GM12878 (cell line): ENCODE results near the gene TRIM32. TPM values are rescaled to one million over a fixed set of nuclear protein-coding genes. Genes with fewer than 3 reads are reported as not detected.

Experiments used
- ATAC-seq: fragments of 200-7000 bp; cut with Tn5 transposase; 3 replicates; pipeline ENCODE4 v1.9.1; 2020; ENCODE audit warnings: mild to moderate bottlenecking, moderate library complexity
- BruUV-seq: library from RNA; stranded (reverse); fragments of 400-500 nt; replicated peaks from 2 replicates; lab custom pipeline; 2021; lab: Mats Ljungman, UMichigan
- CTCF ChIA-PET: fragments of 300-600 bp; sonication (Branson Sonifier 250); formaldehyde crosslinking; extraction: SDS; loops from one replicate; lab custom pipeline; 2021; ENCODE audit warnings: inconsistent platforms; lab: Yijun Ruan, JAX
- POLR2A ChIA-PET: fragments of 350-600 bp; formaldehyde crosslinking; extraction: SDS; loops from one replicate; lab custom pipeline; 2021; ENCODE audit warnings: inconsistent platforms; lab: Charles Lee
- RAD21 ChIA-PET: fragments of 300-600 bp; sonication (Branson Sonifier 250); formaldehyde crosslinking; loops from one replicate; lab custom pipeline; 2023; ENCODE audit warnings: antibody characterized with exemption; ENCODE audit not compliant: unreplicated experiment; lab: Charles Lee
- SMC1A ChIA-PET: fragments of 300-600 bp; sonication (Branson Sonifier 250); formaldehyde crosslinking; loops from one replicate; lab custom pipeline; 2023; ENCODE audit not compliant: unreplicated experiment, uncharacterized antibody; lab: Charles Lee
- DNase-seq: peaks from one replicate; pipeline ENCODE4 v3.0.0-alpha.2; 2011; ENCODE audit warnings: low read depth, low spot score
- FAIRE-seq: peaks from 3 replicates; lab custom pipeline; 2011; peaks lifted over from hg19 to GRCh38; lab: Jason Lieb, UNC
- H2AFZ ChIP-seq: 2 replicates; pipeline ENCODE4 v1.6.0; 2011; ENCODE audit warnings: low read depth, low read length, control low read depth; ENCODE audit not compliant: control insufficient read depth
- H3K27ac ChIP-seq: 2 replicates; pipeline ENCODE4 v1.5.1; 2011; ENCODE audit warnings: control low read depth; ENCODE audit not compliant: control insufficient read depth, insufficient read depth
- H3K27me3 ChIP-seq, 2 experiments: replicated peaks in 1 of 2; 2 replicates each; pipeline versions ENCODE4 v1.6.0 to v1.6.1; 2011; ENCODE audit warnings: low read length in 1 of 2; ENCODE audit not compliant: control insufficient read depth in 2 of 2, insufficient read depth in 2 of 2
- H3K36me3 ChIP-seq, 2 experiments: 2 replicates each; pipeline ENCODE4 v1.5.1; 2011; ENCODE audit warnings: low read length in 1 of 2; ENCODE audit not compliant: control insufficient read depth in 2 of 2, insufficient read depth in 2 of 2
- H3K4me1 ChIP-seq: 2 replicates; pipeline ENCODE4 v1.6.1; 2011; ENCODE audit warnings: mild to moderate bottlenecking, low read length, moderate library complexity, mixed read lengths; ENCODE audit not compliant: control insufficient read depth, insufficient read depth
- H3K4me2 ChIP-seq: 2 replicates; pipeline ENCODE4 v1.6.0; 2011; ENCODE audit warnings: control low read depth; ENCODE audit not compliant: control insufficient read depth, insufficient read depth
- H3K4me3 ChIP-seq: fragments of 200-600 bp; sonication (generic); 2 replicates; pipeline ENCODE4 v1.5.1; 2016
- H3K79me2 ChIP-seq: 2 replicates; pipeline ENCODE4 v1.6.0; 2011; ENCODE audit warnings: low read length; ENCODE audit not compliant: control insufficient read depth, insufficient read depth
- H3K9ac ChIP-seq: 2 replicates; pipeline ENCODE4 v1.8.0; 2011; ENCODE audit warnings: low read length, control low read depth, mixed read lengths; ENCODE audit not compliant: control insufficient read depth, insufficient read depth
- H3K9me3 ChIP-seq: replicated peaks from 3 replicates; pipeline ENCODE4 v1.5.1; 2011; ENCODE audit warnings: mild to moderate bottlenecking, low read length; ENCODE audit not compliant: control insufficient read depth, insufficient read depth
- H4K20me1 ChIP-seq: 2 replicates; pipeline ENCODE4 v1.6.0; 2011; ENCODE audit not compliant: control insufficient read depth, insufficient read depth
- ATF3 ChIP-seq: IDR thresholded peaks from 2 replicates; pipeline ENCODE4 v1.6.1; 2011; ENCODE audit warnings: low read depth, mild to moderate bottlenecking, low read length, moderate library complexity, borderline replicate concordance; ENCODE audit errors: extremely low read depth
- CTCF ChIP-seq, 3 experiments: IDR thresholded peaks in 2 of 3; conservative IDR thresholded peaks in 1 of 3; 2 replicates each; pipeline ENCODE4 v1.5.1; 2011; ENCODE audit warnings: low read depth in 3 of 3, low read length in 3 of 3, mild to moderate bottlenecking in 3 of 3, control low read depth in 2 of 3, moderate library complexity in 2 of 3, inconsistent platforms in 1 of 3, mixed read lengths in 1 of 3; ENCODE audit not compliant: control insufficient read depth in 2 of 3, insufficient read depth in 1 of 3; ENCODE audit errors: extremely low read depth in 1 of 3
- CUX1 ChIP-seq: IDR thresholded peaks from 2 replicates; pipeline ENCODE4 v1.6.1; 2012; ENCODE audit warnings: improper control_type of control experiment, low read depth, low read length; ENCODE audit not compliant: insufficient replicate concordance
- DPF2 ChIP-seq: fragments of 450-650 bp; IDR thresholded peaks from 2 replicates; pipeline ENCODE4 v1.6.1; 2017; ENCODE audit warnings: mild to moderate bottlenecking
- FOXM1 ChIP-seq: IDR thresholded peaks from 2 replicates; pipeline ENCODE4 v1.6.1; 2012; ENCODE audit warnings: low read depth, mild to moderate bottlenecking, inconsistent platforms, low read length, moderate library complexity
- HCFC1 ChIP-seq: fragments of 150-350 bp; IDR thresholded peaks from 2 replicates; pipeline ENCODE4 v1.6.1; 2014; ENCODE audit warnings: low read length
- LARP7 ChIP-seq: fragments of 450-650 bp; IDR thresholded peaks from 2 replicates; pipeline ENCODE4 v1.6.1; 2017; ENCODE audit warnings: mild to moderate bottlenecking
- MEF2A ChIP-seq: IDR thresholded peaks from 2 replicates; pipeline ENCODE4 v1.6.1; 2011; ENCODE audit warnings: low read depth, mild to moderate bottlenecking, low read length, moderate library complexity; ENCODE audit not compliant: insufficient read depth
- MYB ChIP-seq: fragments of 150-350 bp; IDR thresholded peaks from 2 replicates; pipeline ENCODE4 v1.6.1; 2014; ENCODE audit warnings: mild to moderate bottlenecking, low read depth, low read length, borderline replicate concordance
- NBN ChIP-seq: fragments of 450-650 bp; IDR thresholded peaks from 2 replicates; pipeline ENCODE4 v1.6.1; 2016
- NFYB ChIP-seq: IDR thresholded peaks from 2 replicates; pipeline ENCODE4 v1.6.1; 2011; ENCODE audit warnings: low read depth, mild to moderate bottlenecking, low read length, improper control_type of control experiment, moderate library complexity; ENCODE audit not compliant: insufficient read depth
- POLR2AphosphoS5 ChIP-seq: IDR thresholded peaks from 2 replicates; pipeline ENCODE4 v1.6.1; 2011; ENCODE audit warnings: mild to moderate bottlenecking, low read length, inconsistent platforms
- RBBP5 ChIP-seq: fragments of 200-600 bp; sonication (generic); conservative IDR thresholded peaks from 2 replicates; pipeline ENCODE4 v1.6.1; 2016
- RELA ChIP-seq: fragments of 450-650 bp; IDR thresholded peaks from 2 replicates; pipeline ENCODE4 v1.8.0; 2014; ENCODE audit warnings: borderline replicate concordance; ENCODE audit not compliant: partially characterized antibody
- RELB ChIP-seq: fragments of 450-650 bp; IDR thresholded peaks from 2 replicates; pipeline ENCODE4 v1.6.1; 2017; ENCODE audit warnings: low read depth, mild to moderate bottlenecking, moderate library complexity
- TAF1 ChIP-seq: IDR thresholded peaks from 2 replicates; pipeline ENCODE4 v1.6.1; 2011; ENCODE audit warnings: mild to moderate bottlenecking, low read depth, low read length, borderline replicate concordance
- ZSCAN29 ChIP-seq: fragments of 450-650 bp; IDR thresholded peaks from 2 replicates; pipeline ENCODE4 v1.6.1; 2017; ENCODE audit warnings: mild to moderate bottlenecking, moderate library complexity
- WGBS: methylation state at CpG from one replicate; pipeline ENCODE4 v1.1.6; 2016; ENCODE audit warnings: low lambda C conversion rate; ENCODE audit not compliant: insufficient replicate concordance, insufficient coverage; ENCODE audit errors: missing lambda C conversion rate; 5-methylcytosine and 5-hydroxymethylcytosine counted together
- in situ Hi-C: fragments of 300-500 bp; cut with MboI; formaldehyde crosslinking; loops from 9 replicates; pipeline ENCODE4 v1.14.3; 2018; ENCODE audit warnings: mixed read lengths
- intact Hi-C: fragments of 100-400 bp; cut with micrococcal nuclease; formaldehyde crosslinking; loops from one replicate; pipeline ENCODE4 v1.14.2; 2022; ENCODE audit not compliant: unreplicated experiment
- polyA plus RNA-seq, 11 experiments: library from polyadenylated mRNA; depleted of rRNA in 4 of 11; unstranded in 6 of 11; stranded (reverse) in 5 of 11; fragments of >200 nt; fragmentation: Nextera tagmentation in 4 of 11; fragmentation: Illumina TruSeq in 1 of 11; extraction: Ambion mirVana in 4 of 11; extraction: Trizol in 1 of 11; gene quantifications; 1 replicate in 1 of 11; 2 replicates in 10 of 11; pipeline versions ENCODE4 v1.2.1 to v1.2.3, GENCODE V29; 2011 to 2016; ENCODE audit warnings: inconsistent platforms in 2 of 11, missing spikeins in 2 of 11, low read depth in 1 of 11
- total RNA-seq, 4 experiments: library from RNA; depleted of rRNA in 3 of 4; stranded (reverse); fragments of >200 nt in 3 of 4; fragmentation: Illumina TruSeq in 1 of 4; extraction: Trizol in 1 of 4; gene quantifications; 2 replicates each; pipeline versions ENCODE4 v1.2.1 to v1.2.3, GENCODE V29; 2013 to 2021

TRIM32 gene
- total and polyA plus RNA-seq, 10 of the 15 experiments (the other 5 are each of a cell fraction or from before 2014, with no cell fraction given): 7.1 to 23.8 (median 12.2) TPM

GRCh38 chr9:116643691-116644090 is 43.4 kb upstream of the TRIM32 start:
- no peak for FAIRE-seq
- in situ Hi-C loops: no loop called here
- Histone ChIP-seq H2AFZ (no peak overlapping the region), H3K36me3 (peaks cover 0 to 2% of the 10 kb centered on the region in 2 experiments; a peak in 1 of 4 replicates), H3K4me3 (no peak overlapping the region), H3K9ac (no peak overlapping the region), H3K9me3 (no peaks in the 10 kb centered on the region), H3K27ac (no peak overlapping the region), H3K27me3 (no peaks in the 10 kb centered on the region), H3K4me1 (no peaks in the 10 kb centered on the region), H3K4me2 (no peak overlapping the region), H3K79me2 (no peaks in the 10 kb centered on the region), H4K20me1 (no peaks in the 10 kb centered on the region)
- no peak for DNase-seq
- WGBS: 94% methylated on average over 1 of the region's 1 CpG
- ChIA-PET CTCF (no interaction called here), POLR2A (no interaction called here), SMC1A (interaction anchor here (0.6 kb wide), 1 partner anchor 1714 kb away, joined by 3 read pairs; no protein-coding TSS in a partner anchor), RAD21 (interaction anchor here (1.3 kb wide), 1 partner anchor 480 kb away, joined by 3 read pairs; no protein-coding TSS in a partner anchor)
- no peak for ATAC-seq
- no TSS peak for BruUV-seq
- intact Hi-C loops: no loop called here
- TF ChIP-seq MYB (no peak), LARP7 (no peak), MEF2A (no peak), POLR2AphosphoS5 (no peak), FOXM1 (no peak), NFYB (no peak), DPF2 (no peak), RELB (no peak), ZSCAN29 (no peak), HCFC1 (no peak), TAF1 (no peak), RBBP5 (no peak), CUX1 (no peak), ATF3 (no peak), RELA (no peak), NBN (no peak), CTCF (IDR thresholded peaks at IDR 0.05 in 2 of 3, conservative IDR thresholded peaks at IDR 0.05 in 1 of 3; ENCODE audit: control insufficient read depth in 2 of 3, extremely low read depth in 1 of 3, insufficient read depth in 1 of 3, low read depth in 3 of 3, low read length in 3 of 3) (no peak)
